IMR-90 (cell line): ENCODE measurements around the gene GNAZ. TPM values are rescaled to one million over a fixed set of nuclear protein-coding genes. Genes with fewer than 3 reads are reported as not detected.

Experiments used
- ATAC-seq: fragments of 200-7000 bp; cut with Tn5 transposase; 2 replicates; pipeline ENCODE4 v1.9.1; 2020; ENCODE audit warnings: low read depth, mild to moderate bottlenecking, moderate library complexity
- BruUV-seq: library from RNA; stranded (reverse); fragments of 400-500 nt; replicated peaks from 2 replicates; lab custom pipeline; 2021; lab: Mats Ljungman, UMichigan
- CTCF ChIA-PET: fragments of 300-600 bp; formaldehyde crosslinking; extraction: SDS; loops from one replicate; lab custom pipeline; 2021; ENCODE audit warnings: antibody characterized with exemption; lab: Yijun Ruan, JAX
- POLR2A ChIA-PET: fragments of 300-600 bp; sonication (Branson Sonifier 250); formaldehyde crosslinking; loops from one replicate; lab custom pipeline; 2022; ENCODE audit warnings: antibody characterized with exemption; ENCODE audit not compliant: unreplicated experiment; lab: Charles Lee
- DNase-seq: peaks from one replicate; pipeline ENCODE4 v3.0.0; 2013
- H2AFZ ChIP-seq: replicated peaks from 2 replicates; pipeline ENCODE3; 2013; ENCODE audit warnings: low read length, mild to moderate bottlenecking; ENCODE audit not compliant: poor library complexity
- H2AK5ac ChIP-seq: 2 replicates; pipeline ENCODE4 v1.6.1; 2013; ENCODE audit warnings: low read depth, low read length, inconsistent platforms
- H2AK9ac ChIP-seq: replicated peaks from 2 replicates; pipeline ENCODE3; 2013; ENCODE audit warnings: mild to moderate bottlenecking, low read depth, low read length, moderate library complexity; ENCODE audit not compliant: poor library complexity
- H2BK120ac ChIP-seq: 2 replicates; pipeline ENCODE4 v1.6.1; 2013; ENCODE audit warnings: low read depth, low read length, inconsistent platforms
- H2BK15ac ChIP-seq: 3 replicates; pipeline ENCODE4 v1.6.1; 2013; ENCODE audit warnings: low read depth, low read length, inconsistent platforms
- H2BK20ac ChIP-seq: 2 replicates; pipeline ENCODE4 v1.6.1; 2013; ENCODE audit warnings: low read depth, mild to moderate bottlenecking, inconsistent platforms, low read length, moderate library complexity
- H2BK5ac ChIP-seq: 2 replicates; pipeline ENCODE4 v1.6.1; 2013; ENCODE audit warnings: mild to moderate bottlenecking, low read depth, low read length, inconsistent platforms; ENCODE audit not compliant: poor library complexity, severe bottlenecking
- H3K14ac ChIP-seq: replicated peaks from 2 replicates; pipeline ENCODE4 v1.6.1; 2013; ENCODE audit warnings: low read depth, low read length, inconsistent platforms
- H3K18ac ChIP-seq: 2 replicates; pipeline ENCODE4 v1.6.1; 2013; ENCODE audit warnings: low read depth, low read length, control low read depth
- H3K23ac ChIP-seq: 2 replicates; pipeline ENCODE4 v1.6.1; 2013; ENCODE audit warnings: low read depth, low read length, inconsistent platforms
- H3K27ac ChIP-seq: 2 replicates; pipeline ENCODE4 v1.5.1; 2013; ENCODE audit warnings: mild to moderate bottlenecking, control low read depth, low read length; ENCODE audit not compliant: insufficient read depth
- H3K27me3 ChIP-seq: 2 replicates; pipeline ENCODE4 v1.6.1; 2013; ENCODE audit warnings: low read length; ENCODE audit not compliant: control insufficient read depth, insufficient read depth
- H3K36me3 ChIP-seq: 2 replicates; pipeline ENCODE4 v1.6.1; 2013; ENCODE audit warnings: low read length, mixed read lengths; ENCODE audit not compliant: control insufficient read depth, insufficient read depth
- H3K4ac ChIP-seq: 2 replicates; pipeline ENCODE4 v1.6.1; 2013; ENCODE audit warnings: low read depth, low read length, inconsistent platforms
- H3K4me1 ChIP-seq: 2 replicates; pipeline ENCODE4 v1.6.1; 2013; ENCODE audit warnings: low read length, mixed read lengths; ENCODE audit not compliant: control insufficient read depth, insufficient read depth
- H3K4me2 ChIP-seq: 2 replicates; pipeline ENCODE4 v1.6.1; 2013; ENCODE audit warnings: low read depth, mild to moderate bottlenecking, control low read depth, low read length, moderate library complexity
- H3K4me3 ChIP-seq: 2 replicates; pipeline ENCODE4 v1.5.1; 2013; ENCODE audit warnings: low read depth, mild to moderate bottlenecking, control low read depth, low read length, moderate library complexity; ENCODE audit not compliant: insufficient read depth
- H3K56ac ChIP-seq: 2 replicates; pipeline ENCODE4 v1.6.1; 2013; ENCODE audit warnings: low read length, inconsistent platforms; ENCODE audit not compliant: insufficient read depth; ENCODE audit errors: extremely low read depth
- H3K79me1 ChIP-seq, 2 experiments: 2 replicates each; pipeline ENCODE4 v1.6.1; 2013; ENCODE audit warnings: low read length in 2 of 2, inconsistent platforms in 1 of 2, low read depth in 1 of 2
- H3K9ac ChIP-seq: 2 replicates; pipeline ENCODE4 v1.6.1; 2013; ENCODE audit warnings: low read depth, low read length, control low read depth
- H3K9me1 ChIP-seq: 2 replicates; pipeline ENCODE4 v1.6.1; 2013; ENCODE audit warnings: low read length, inconsistent platforms; ENCODE audit not compliant: insufficient read depth
- H3K9me3 ChIP-seq: 2 replicates; pipeline ENCODE4 v1.6.1; 2013; ENCODE audit warnings: low read length; ENCODE audit not compliant: control insufficient read depth, insufficient read depth
- H4K20me1 ChIP-seq: 2 replicates; pipeline ENCODE4 v1.6.1; 2013; ENCODE audit warnings: low read length, inconsistent platforms; ENCODE audit not compliant: insufficient read depth
- H4K5ac ChIP-seq: 2 replicates; pipeline ENCODE4 v1.6.1; 2013; ENCODE audit warnings: mild to moderate bottlenecking, low read depth, low read length, control low read depth
- H4K8ac ChIP-seq, 2 experiments: 2 replicates each; pipeline ENCODE4 v1.6.1; 2013; ENCODE audit warnings: low read depth in 2 of 2, low read length in 2 of 2, control low read depth in 1 of 2, inconsistent platforms in 1 of 2
- H4K91ac ChIP-seq: 2 replicates; pipeline ENCODE4 v1.6.1; 2013; ENCODE audit warnings: low read depth, low read length, inconsistent platforms; ENCODE audit not compliant: insufficient read depth
- MXI1 ChIP-seq: IDR thresholded peaks from 2 replicates; pipeline ENCODE4 v1.6.1; 2012; ENCODE audit warnings: low read depth, mild to moderate bottlenecking, low read length, moderate library complexity, borderline replicate concordance
- RFX5 ChIP-seq: IDR thresholded peaks from 2 replicates; pipeline ENCODE4 v1.8.0; 2012; ENCODE audit warnings: low read depth, mild to moderate bottlenecking, low read length, moderate library complexity
- WGBS, 2 experiments: methylation state at CpG; one replicate each; pipeline versions ENCODE4 v1.1.5 to v1.1.7; 2013; ENCODE audit warnings: missing lambda C conversion rate in 2 of 2; ENCODE audit not compliant: insufficient read length in 1 of 2; ENCODE audit errors: extremely low coverage in 2 of 2; 5-methylcytosine and 5-hydroxymethylcytosine counted together
- dilution Hi-C: fragments of 300-500 bp; cut with HindIII; formaldehyde crosslinking; loops from one replicate; pipeline ENCODE4 v1.14.3; 2018; ENCODE audit warnings: low sequenced_read_pairs; ENCODE audit not compliant: unreplicated experiment
- in situ Hi-C: fragments of 300-500 bp; cut with MboI; formaldehyde crosslinking; loops from 3 replicates; pipeline ENCODE4 v1.14.3; 2019; ENCODE audit warnings: low sequenced_read_pairs, inconsistent platforms, mixed read lengths
- intact Hi-C: fragments of 100-400 bp; cut with micrococcal nuclease; formaldehyde crosslinking; loops from 2 replicates; pipeline ENCODE4 v1.10.0; 2022
- polyA plus RNA-seq, 3 experiments: library from polyadenylated mRNA; depleted of rRNA; stranded (reverse); fragments of >200 nt; gene quantifications; 2 replicates each; pipeline ENCODE4 v1.2.3, GENCODE V29; 2012; ENCODE audit warnings: low replicate concordance in 1 of 3
- total RNA-seq: library from RNA; depleted of rRNA; stranded (reverse); fragments of >200 nt; gene quantifications from 2 replicates; pipeline ENCODE4 v1.2.3, GENCODE V29; 2012

GNAZ gene
- total and polyA plus RNA-seq, 2 of the 4 experiments (the other 2 are of a cell fraction) = 1.5 to 2.5 TPM

DNA sequence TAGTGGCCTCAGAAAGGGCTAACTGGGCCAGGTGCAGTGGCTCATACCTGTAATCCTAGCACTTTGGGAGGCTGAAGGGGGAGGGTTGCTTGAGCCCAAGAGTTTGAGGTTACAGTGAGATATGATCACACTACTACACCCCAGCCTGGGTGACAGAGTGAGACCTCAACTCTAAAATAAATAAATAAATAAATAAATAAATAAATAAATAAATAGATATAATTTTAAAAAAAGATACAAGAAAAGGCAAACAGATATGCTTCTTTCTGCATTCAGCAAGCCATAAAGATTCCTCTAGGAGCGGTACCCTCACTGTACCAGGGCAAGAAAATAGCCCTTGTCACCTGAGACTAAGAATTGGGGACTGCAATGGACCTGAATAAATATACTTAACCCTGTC is 72.8 kb downstream of the GNAZ start:
- intact Hi-C loops = no loop called here
- H3K9me3 ChIP-seq = no peaks in the 10 kb centered on the region

More for the DNA sequence above, 72.8 kb downstream of the GNAZ start:
- Histone ChIP-seq H2AK9ac (no peak overlapping the region), H3K36me3 (no peaks in the 10 kb centered on the region), H3K56ac (no peak overlapping the region), H2AK5ac (no peak overlapping the region), H2AFZ (no peak overlapping the region), H3K4me2 (no peak overlapping the region), H3K9ac (no peak overlapping the region), H3K27me3 (no peaks in the 10 kb centered on the region), H2BK5ac (no peak overlapping the region), H3K18ac (no peak overlapping the region), H4K5ac (no peak overlapping the region), H2BK120ac (no peak overlapping the region), H4K8ac (no peak overlapping the region), H2BK15ac (no peak overlapping the region), H3K14ac (no peak overlapping the region), H3K9me1 (peaks cover 6% of the 10 kb centered on the region; the same call in 1 of the 2 replicates), H4K20me1 (0 out of 2 replicates have a peak, but pooled peaks cover 4% of the 10 kb centered on the region), H2BK20ac (no peak overlapping the region), H3K4me3 (no peak overlapping the region), H3K23ac (no peak overlapping the region), H3K79me1 (peaks cover 0 to 6% of the 10 kb centered on the region in 2 experiments; a peak in 1 of 4 replicates), H4K91ac (no peak overlapping the region), H3K4me1 (peaks cover 19% of the 10 kb centered on the region), H3K4ac (no peak overlapping the region), H3K27ac (no peak overlapping the region)
- dilution Hi-C loops (no loop called here), in situ Hi-C loops (no loop called here)
- ATAC-seq (no peak), DNase-seq (no peak)
- no CpG with 5 or more reads among the region's 1 CpG for WGBS, 2 experiments
- ChIA-PET CTCF (no interaction called here), POLR2A (no interaction called here)
- BruUV-seq = no TSS peak
- TF ChIP-seq RFX5 = no peak
- TF ChIP-seq MXI1 = no peak
